GM12874 (cell line): ENCODE measurements around the gene FAF2.

Experiments
- TF ChIP-seq, protein P1 (sequence below): IDR thresholded peaks from 2 replicates; pipeline ENCODE4 v1.5.1; 2011; ENCODE audit warnings: low read depth, mild to moderate bottlenecking, control low read depth, low read length, moderate library complexity; ENCODE audit not compliant: insufficient read depth

FAF2 gene

DNA sequence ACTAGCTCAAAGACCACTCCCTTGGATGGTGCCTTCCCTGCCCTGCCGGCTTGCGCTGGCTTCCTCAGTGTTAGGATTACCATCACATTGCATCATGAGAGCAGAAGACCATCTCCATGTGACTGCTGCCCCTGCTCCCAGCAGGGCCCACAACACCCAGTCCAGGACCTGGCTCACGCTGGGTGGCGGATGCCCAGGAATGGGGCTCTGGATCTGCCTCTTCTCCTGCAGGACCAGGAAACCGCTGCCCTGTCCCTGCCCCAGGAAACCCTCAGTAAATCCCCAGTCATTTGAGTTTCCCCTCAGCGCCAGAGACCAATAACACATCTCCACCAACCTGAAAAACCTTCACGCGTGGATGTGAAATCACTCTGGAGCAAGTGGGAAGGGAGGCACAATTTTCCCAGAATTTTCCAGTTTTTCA, 92.3 kb downstream of the FAF2 start:
- TF ChIP-seq, protein P1, sequence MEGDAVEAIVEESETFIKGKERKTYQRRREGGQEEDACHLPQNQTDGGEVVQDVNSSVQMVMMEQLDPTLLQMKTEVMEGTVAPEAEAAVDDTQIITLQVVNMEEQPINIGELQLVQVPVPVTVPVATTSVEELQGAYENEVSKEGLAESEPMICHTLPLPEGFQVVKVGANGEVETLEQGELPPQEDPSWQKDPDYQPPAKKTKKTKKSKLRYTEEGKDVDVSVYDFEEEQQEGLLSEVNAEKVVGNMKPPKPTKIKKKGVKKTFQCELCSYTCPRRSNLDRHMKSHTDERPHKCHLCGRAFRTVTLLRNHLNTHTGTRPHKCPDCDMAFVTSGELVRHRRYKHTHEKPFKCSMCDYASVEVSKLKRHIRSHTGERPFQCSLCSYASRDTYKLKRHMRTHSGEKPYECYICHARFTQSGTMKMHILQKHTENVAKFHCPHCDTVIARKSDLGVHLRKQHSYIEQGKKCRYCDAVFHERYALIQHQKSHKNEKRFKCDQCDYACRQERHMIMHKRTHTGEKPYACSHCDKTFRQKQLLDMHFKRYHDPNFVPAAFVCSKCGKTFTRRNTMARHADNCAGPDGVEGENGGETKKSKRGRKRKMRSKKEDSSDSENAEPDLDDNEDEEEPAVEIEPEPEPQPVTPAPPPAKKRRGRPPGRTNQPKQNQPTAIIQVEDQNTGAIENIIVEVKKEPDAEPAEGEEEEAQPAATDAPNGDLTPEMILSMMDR = no peak

DNA sequence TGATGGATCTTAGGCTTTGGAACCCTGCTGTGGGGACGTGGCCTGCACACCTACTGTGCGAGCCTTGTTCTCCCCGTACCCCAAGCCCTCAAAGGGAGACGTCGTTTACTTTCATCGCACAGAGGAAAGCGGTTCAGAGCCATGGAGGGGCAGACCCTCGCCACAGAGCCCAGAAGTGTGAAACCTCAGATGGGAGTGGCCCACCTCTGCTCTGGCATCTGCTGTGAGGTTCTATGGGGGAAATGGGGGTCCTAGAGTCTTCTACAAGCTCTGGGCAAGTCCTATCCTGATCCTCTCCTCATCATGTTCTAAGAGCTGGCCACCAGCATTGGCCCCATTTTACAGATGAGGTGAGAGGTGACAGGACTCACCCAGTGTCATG, 92.8 kb downstream of the FAF2 start:
- TF ChIP-seq, protein P1 = no peak

DNA sequence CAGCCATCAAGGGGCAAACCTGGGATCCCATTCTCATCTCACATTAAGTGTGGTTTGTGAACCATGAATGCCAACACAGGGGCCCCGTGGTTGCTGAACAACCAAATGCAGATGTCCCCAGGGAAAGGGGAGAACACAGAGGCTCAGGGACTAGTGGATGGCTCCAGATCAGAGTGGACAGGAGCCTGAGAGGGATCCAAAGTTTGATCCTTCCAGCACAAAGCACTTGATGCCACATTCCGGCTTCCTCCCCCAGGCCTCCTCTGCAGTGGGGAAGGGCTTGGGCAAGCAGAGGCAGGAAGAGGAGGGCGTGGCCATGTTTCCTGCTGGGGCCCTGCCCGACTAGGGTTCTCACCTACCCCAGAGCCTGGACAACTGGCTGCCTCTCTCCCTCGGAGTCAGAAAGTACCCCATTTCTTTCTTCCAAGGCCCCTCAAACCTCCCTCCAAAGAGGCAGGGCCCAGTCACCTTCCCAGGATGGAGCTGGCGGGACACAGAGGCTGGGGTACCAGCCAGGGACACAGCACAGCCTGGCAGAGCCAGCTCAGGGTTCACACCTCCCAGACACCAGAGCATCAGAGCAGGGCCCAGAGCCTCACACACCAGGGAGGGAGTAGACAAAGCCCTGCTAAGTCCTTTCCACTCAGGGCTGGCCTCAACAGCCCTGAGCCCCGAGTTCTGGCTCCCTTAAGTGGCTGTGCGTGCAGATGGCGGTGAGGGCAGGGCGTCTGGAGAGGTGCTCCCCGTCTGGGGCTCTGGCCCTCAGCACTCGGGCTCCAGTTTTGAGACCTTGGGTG, 93.4 kb downstream of the FAF2 start:
- TF ChIP-seq, protein P1 = no peak

DNA sequence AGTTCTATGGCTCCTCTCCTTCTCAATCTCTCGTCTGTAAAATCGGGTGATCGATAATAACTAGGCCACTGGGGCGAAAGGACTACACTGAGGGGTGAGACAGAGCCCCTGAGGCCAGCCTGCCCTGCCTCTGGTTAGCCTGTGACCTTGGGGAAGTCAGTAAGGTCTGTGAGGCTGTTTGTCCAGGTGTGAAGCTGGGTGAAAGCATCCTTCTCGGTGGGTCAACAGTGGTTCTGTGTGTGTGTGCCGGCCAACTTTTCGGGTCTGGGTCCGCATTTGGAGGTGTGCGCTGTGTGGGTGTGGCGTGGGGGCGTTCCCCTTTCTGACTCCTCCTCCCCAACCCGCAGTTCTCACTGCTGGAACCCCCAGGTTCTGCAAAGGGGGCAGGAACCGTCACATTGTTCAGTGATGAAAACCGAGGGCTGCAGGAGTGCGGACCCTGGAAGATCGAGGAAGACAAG, 94.0 kb downstream of the FAF2 start:
- TF ChIP-seq, protein P1 = no peak

DNA sequence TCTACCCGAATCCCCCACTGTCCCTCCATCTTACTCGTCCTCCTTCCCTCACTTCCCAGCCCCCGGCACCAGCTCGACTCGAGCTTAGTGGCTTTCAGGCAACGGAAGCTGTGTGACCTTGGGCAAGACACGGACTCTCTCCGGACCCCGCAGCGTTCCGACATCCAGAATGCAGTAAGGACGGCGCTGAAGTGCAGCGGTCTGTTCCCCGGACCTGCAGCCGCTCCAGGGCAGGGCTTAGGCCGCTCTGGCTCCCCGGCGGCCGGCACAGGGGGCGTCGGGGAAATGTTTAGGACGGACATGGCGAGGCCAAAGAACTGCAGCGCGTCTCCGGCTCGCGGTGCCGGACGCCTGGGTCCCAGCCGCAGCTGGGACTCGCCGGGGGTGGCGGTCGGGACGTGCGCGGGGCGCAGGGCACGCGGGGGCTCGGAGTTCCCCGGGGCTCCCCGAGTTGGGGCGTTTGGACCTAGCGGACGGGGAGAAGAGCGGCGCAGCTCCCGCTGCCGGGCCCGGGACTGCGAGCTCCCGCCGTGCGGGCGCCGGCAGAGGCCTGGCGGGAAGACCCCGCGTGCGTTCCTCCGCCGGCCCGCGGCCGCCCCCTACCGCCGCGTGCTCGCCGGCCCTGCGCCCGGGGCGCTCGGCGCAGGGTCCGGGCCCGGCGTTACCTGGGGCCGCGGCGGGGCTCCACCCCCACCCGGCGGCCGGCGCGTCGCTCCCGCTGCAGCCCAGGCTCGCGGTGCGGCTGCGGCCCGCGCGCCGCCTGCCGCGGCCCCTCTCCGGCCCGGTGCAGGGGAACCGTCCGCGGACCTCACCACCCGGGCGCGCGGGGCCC, 94.6 kb downstream of the FAF2 start:
- TF ChIP-seq, protein P1 = peak; percentile 44

DNA sequence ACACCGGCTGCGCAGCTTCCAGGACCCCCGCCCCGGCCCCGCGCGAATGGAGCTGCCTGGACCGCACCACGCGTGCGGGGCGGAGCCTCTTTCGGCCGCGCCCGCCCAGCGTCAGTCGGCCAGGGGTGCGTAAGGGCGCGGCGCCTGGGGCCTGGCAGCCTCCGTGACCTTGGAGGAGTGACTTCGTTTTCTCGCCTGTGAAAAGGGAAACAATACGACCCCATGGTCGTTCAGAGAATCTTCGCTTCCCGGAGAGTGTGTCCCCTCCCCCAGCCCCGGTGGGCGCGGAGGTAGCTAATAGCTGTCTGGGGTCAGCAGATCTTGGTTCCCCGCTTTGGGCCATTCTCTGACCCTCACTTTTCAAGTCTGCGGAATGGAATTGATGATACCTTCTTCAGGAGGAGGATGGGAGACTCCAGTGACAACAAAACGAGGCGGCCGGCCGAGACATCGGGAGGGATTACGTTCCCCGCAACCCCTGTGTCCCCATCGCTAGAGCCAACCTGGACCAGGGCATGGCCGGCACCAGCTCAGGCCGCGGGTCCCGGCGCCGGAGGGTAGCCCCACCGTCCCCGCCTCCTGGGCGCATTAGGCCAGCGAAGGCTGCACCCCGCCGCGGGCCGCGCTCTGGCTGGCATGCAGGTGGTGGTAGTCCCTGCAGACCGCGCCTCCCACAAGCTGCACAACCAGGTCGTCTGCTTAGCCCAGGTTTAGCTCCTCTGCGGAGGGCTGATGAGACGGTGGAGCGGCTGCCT, 95.4 kb downstream of the FAF2 start:
- TF ChIP-seq, protein P1 = no peak

DNA sequence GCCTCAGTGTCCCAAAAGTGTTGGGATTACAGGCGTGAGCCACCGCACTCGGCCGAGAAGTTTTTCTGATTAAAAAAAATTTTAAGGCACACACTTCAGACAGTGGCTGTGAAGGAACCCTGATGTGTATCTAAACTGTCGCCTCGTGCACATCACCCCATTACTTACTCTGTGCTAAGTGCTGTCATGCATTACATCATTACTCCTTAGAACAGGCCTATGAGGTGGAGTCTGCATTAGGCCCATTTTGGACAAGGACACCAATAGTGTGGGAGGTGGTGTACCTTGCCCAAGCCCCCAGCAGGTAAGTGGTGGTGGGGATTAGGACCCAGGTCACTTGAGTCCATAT, 97.2 kb downstream of the FAF2 start:
- TF ChIP-seq, protein P1 = no peak
